ENCODE measurements around the gene SPP1. TPM values are rescaled to one million over a fixed set of nuclear protein-coding genes. Genes with fewer than 3 reads are reported as not detected.

SPP1 gene
- total RNA-seq, 3 donors from 2014 or later: 1.4 to 27.6 (median 3.0) TPM

GRCh38 chr4:87974856-87975462 lies 555 bp upstream of the SPP1 start:
- intact Hi-C loops (cut with DNase I, micrococcal nuclease): loop anchor here (5.0 to 10.0 kb wide), 2 partner anchors 120 to 123 kb away; no protein-coding TSS in a partner anchor
- Histone ChIP-seq H3K4me3 (no peak overlapping the region), H3K9me3 (no peaks in the 10 kb centered on the region), H3K36me3 (ENCODE audit: low read depth) (no peaks in the 10 kb centered on the region), H3K4me1 (ENCODE audit: low read depth) (no peaks in the 10 kb centered on the region)
- no peak for DNase-seq
- TF ChIP-seq CTCF (IDR thresholded peaks at IDR 0.05): no peak
- no peak for ATAC-seq

- ATAC-seq (no peak), DNase-seq (no peak)
- H3K9me3 ChIP-seq: no peaks in the 10 kb centered on the region
Measured at GRCh38 chr4:87977521-87978278, 2.2 kb downstream of the SPP1 start.

GRCh38 chr4:87978681-87979080 lies 3.2 kb downstream of the SPP1 start:
- Histone ChIP-seq H3K4me1 (ENCODE audit: low read depth) (no peaks in the 10 kb centered on the region), H3K9me3 (no peaks in the 10 kb centered on the region), H3K4me3 (no peak overlapping the region), H3K36me3 (ENCODE audit: low read depth) (no peaks in the 10 kb centered on the region)
- no peak for TF ChIP-seq CTCF (IDR thresholded peaks at IDR 0.05)
- DNase-seq (no peak), ATAC-seq (no peak)
- intact Hi-C loops (cut with DNase I, micrococcal nuclease): loop anchor here in 1 of 2 donors (10.0 kb wide), 1 partner anchor 124 kb away; no protein-coding TSS in a partner anchor

More at GRCh38 chr4:87977521-87978278, 2.2 kb downstream of the SPP1 start:
- Histone ChIP-seq H3K36me3 (ENCODE audit: low read depth) (no peaks in the 10 kb centered on the region), H3K4me1 (ENCODE audit: low read depth) (no peaks in the 10 kb centered on the region), H3K4me3 (no peak overlapping the region)
- TF ChIP-seq CTCF (IDR thresholded peaks at IDR 0.05): no peak
- intact Hi-C loops (cut with DNase I, micrococcal nuclease): loop anchor here in 1 of 2 donors (10.0 kb wide), 1 partner anchor 123 kb away; no protein-coding TSS in a partner anchor

GRCh38 chr4:87979810-87980209 lies 4.3 kb downstream of the SPP1 start:
- intact Hi-C loops (cut with DNase I, micrococcal nuclease): loop anchor here in 1 of 2 donors (10.0 kb wide), 1 partner anchor 125 kb away; no protein-coding TSS in a partner anchor
- no peak for TF ChIP-seq CTCF (IDR thresholded peaks at IDR 0.05)
- no peak overlapping the region for H3K4me3 ChIP-seq
- DNase-seq (no peak), ATAC-seq (no peak)
- no peaks in the 10 kb centered on the region for H3K36me3 ChIP-seq (ENCODE audit: low read depth)
- H3K4me1 ChIP-seq (ENCODE audit: low read depth): no peaks in the 10 kb centered on the region
- H3K9me3 ChIP-seq: no peaks in the 10 kb centered on the region

GRCh38 chr4:87981486-87981885 lies 6.0 kb downstream of the SPP1 start:
- H3K4me1 ChIP-seq (ENCODE audit: low read depth): no peaks in the 10 kb centered on the region
- H3K4me3 ChIP-seq: no peak overlapping the region
- H3K9me3 ChIP-seq: no peaks in the 10 kb centered on the region
- ATAC-seq (no peak), DNase-seq (no peak)
- no peak for TF ChIP-seq CTCF (IDR thresholded peaks at IDR 0.05)
- intact Hi-C loops (cut with DNase I, micrococcal nuclease): no loop called here
- H3K36me3 ChIP-seq (ENCODE audit: low read depth): no peaks in the 10 kb centered on the region
